K562 (cell line): Measurements from ENCODE around the gene FST. TPM values are rescaled to one million over a fixed set of nuclear protein-coding genes. Genes with fewer than 3 reads are reported as not detected.

Source experiments
- ATAC-seq: fragments of 200-7000 bp; cut with Tn5 transposase; 3 replicates; pipeline ENCODE4 v1.9.1; 2020; ENCODE audit warnings: moderate library complexity
- BruUV-seq: library from RNA; stranded (reverse); fragments of 400-500 nt; replicated peaks from 2 replicates; lab custom pipeline; 2021; lab: Mats Ljungman, UMichigan
- CTCF ChIA-PET: fragments of 300-600 bp; formaldehyde crosslinking; extraction: SDS; loops from one replicate; lab custom pipeline; 2021; ENCODE audit warnings: low intra/inter-chr PET ratio; lab: Yijun Ruan, JAX
- POLR2A ChIA-PET: fragments of 300-600, 350-650 bp; sonication (Branson Sonifier 250); formaldehyde crosslinking; extraction: SDS; loops from one replicate; lab custom pipeline; 2021; ENCODE audit warnings: antibody characterized with exemption, inconsistent platforms; lab: Yijun Ruan, JAX
- DNase-seq, 4 experiments: peaks; one replicate each; pipeline versions ENCODE4 v3.0.0 to v3.0.0-alpha.2; 2011 to 2018; ENCODE audit warnings: low spot score in 3 of 4, mixed read lengths in 3 of 4; ENCODE audit errors: extremely low read depth in 1 of 4
- FAIRE-seq: peaks from 2 replicates; lab custom pipeline; 2011; peaks lifted over from hg19 to GRCh38; lab: Jason Lieb, UNC
- H2AFZ ChIP-seq: 2 replicates; pipeline ENCODE4 v1.6.0; 2011; ENCODE audit warnings: low read depth, low read length, control low read depth, inconsistent platforms
- H3K27ac ChIP-seq: fragments of 200-600 bp; 3 replicates; pipeline ENCODE4 v1.8.0; 2011; ENCODE audit warnings: low read depth, mild to moderate bottlenecking, control low read depth, inconsistent platforms, low read length, moderate library complexity, mixed read lengths; ENCODE audit errors: extremely low read depth
- H3K27me3 ChIP-seq, 2 experiments: fragments of 300-600 bp in 1 of 2; 2 replicates in 1 of 2; 3 replicates in 1 of 2; pipeline versions ENCODE4 v1.6.0 to v1.8.0; 2011; ENCODE audit warnings: inconsistent platforms in 2 of 2, low read length in 2 of 2, mild to moderate bottlenecking in 1 of 2, mixed read lengths in 1 of 2, moderate library complexity in 1 of 2; ENCODE audit not compliant: control insufficient read depth in 2 of 2, insufficient read depth in 2 of 2
- H3K36me3 ChIP-seq: fragments of 300-600 bp; 3 replicates; pipeline ENCODE4 v1.8.0; 2011; ENCODE audit warnings: mild to moderate bottlenecking, low read length, inconsistent platforms; ENCODE audit not compliant: control insufficient read depth, insufficient read depth
- H3K4me1 ChIP-seq, 2 experiments: fragments of 200-600 bp in 1 of 2; replicated peaks in 1 of 2; 2 replicates in 1 of 2; 3 replicates in 1 of 2; pipeline versions ENCODE4 v1.5.1 to v1.8.0; 2011; ENCODE audit warnings: inconsistent platforms in 2 of 2, low read length in 2 of 2, mild to moderate bottlenecking in 1 of 2, mixed read lengths in 1 of 2, moderate library complexity in 1 of 2; ENCODE audit not compliant: control insufficient read depth in 2 of 2, insufficient read depth in 2 of 2
- H3K4me2 ChIP-seq: 2 replicates; pipeline ENCODE4 v1.6.1; 2011; ENCODE audit warnings: low read length, control low read depth, inconsistent platforms, mixed read lengths; ENCODE audit not compliant: insufficient read depth
- H3K4me3 ChIP-seq: fragments of 200-600 bp; sonication (generic), shearing (Covaris generic); 2 replicates; pipeline ENCODE4 v1.5.1; 2016; ENCODE audit warnings: control low read depth, inconsistent platforms
- H3K79me2 ChIP-seq: fragments of 200-600 bp; 3 replicates; pipeline ENCODE4 v1.8.0; 2011; ENCODE audit warnings: low read length, inconsistent platforms; ENCODE audit not compliant: control insufficient read depth, insufficient read depth
- H3K9ac ChIP-seq, 2 experiments: 2 replicates each; pipeline versions ENCODE4 v1.6.0 to v1.6.1; 2011; ENCODE audit warnings: low read depth in 2 of 2, low read length in 2 of 2, control low read depth in 1 of 2, inconsistent platforms in 1 of 2, mild to moderate bottlenecking in 1 of 2, mixed read lengths in 1 of 2; ENCODE audit not compliant: insufficient read depth in 1 of 2
- H3K9me1 ChIP-seq: one replicate; pipeline ENCODE4 v1.6.0; 2011; ENCODE audit warnings: inconsistent platforms, mild to moderate bottlenecking, low read length, moderate library complexity; ENCODE audit not compliant: control insufficient read depth, insufficient read depth
- H3K9me3 ChIP-seq: replicated peaks from 2 replicates; pipeline ENCODE4 v1.5.1; 2011; ENCODE audit warnings: low read depth, low read length, inconsistent platforms; ENCODE audit not compliant: control insufficient read depth, insufficient read depth
- H4K20me1 ChIP-seq: replicated peaks from 2 replicates; pipeline ENCODE4 v1.6.1; 2011; ENCODE audit warnings: low read length, inconsistent platforms, mixed read lengths; ENCODE audit not compliant: control insufficient read depth, insufficient read depth
- CHCHD3 ChIP-seq: fragments of 250-450 bp; sonication (Bioruptor Pico); IDR thresholded peaks from 2 replicates; pipeline ENCODE4 v2.1.2; 2022; ENCODE audit warnings: mild to moderate bottlenecking
- JUNB ChIP-seq: fragments of 450-650 bp; formaldehyde crosslinking; conservative IDR thresholded peaks from 2 replicates; pipeline ENCODE4 v1.4.0; 2020; ENCODE audit warnings: mild to moderate bottlenecking
- SNIP1 ChIP-seq: fragments of 450-650 bp; IDR thresholded peaks from 2 replicates; pipeline ENCODE4 v1.7.1; 2017; ENCODE audit warnings: low read depth, mild to moderate bottlenecking
- WGBS: fragments of 100-300 bp; shearing (Covaris generic); methylation state at CpG from one replicate; pipeline ENCODE4 v1.1.6; 2016; ENCODE audit warnings: low coverage, mixed read lengths; ENCODE audit not compliant: insufficient coverage; ENCODE audit errors: missing lambda C conversion rate; 5-methylcytosine and 5-hydroxymethylcytosine counted together
- in situ Hi-C: fragments of 300-500 bp; cut with MboI; formaldehyde crosslinking; loops from 4 replicates; pipeline ENCODE4 v1.15.0; 2018; ENCODE audit warnings: inconsistent platforms, mixed read lengths
- intact Hi-C: fragments of 100-400 bp; cut with micrococcal nuclease; formaldehyde crosslinking; loops from 2 replicates; pipeline ENCODE4 v1.14.2; 2022
- polyA plus RNA-seq, 8 experiments: library from polyadenylated mRNA; depleted of rRNA in 4 of 8; stranded (reverse) in 5 of 8; unstranded in 3 of 8; fragments of >200 nt; fragmentation: Nextera tagmentation in 2 of 8; fragmentation: Illumina TruSeq in 1 of 8; extraction: Ambion mirVana in 2 of 8; extraction: Trizol in 1 of 8; gene quantifications; 2 replicates each; pipeline versions ENCODE4 v1.2.1 to v1.2.3, GENCODE V29; 2011 to 2014; ENCODE audit warnings: inconsistent platforms in 1 of 8, missing spikeins in 1 of 8
- total RNA-seq, 7 experiments: library from RNA; depleted of rRNA in 6 of 7; stranded (reverse); fragments of >200 nt in 6 of 7; fragmentation: Illumina TruSeq in 2 of 7; extraction: Trizol in 2 of 7; gene quantifications; 2 replicates each; pipeline versions ENCODE4 v1.2.1 to v1.2.3, GENCODE V29; 2011 to 2021; ENCODE audit warnings: low replicate concordance in 1 of 7
- TF ChIP-seq, protein P1 (sequence below): IDR thresholded peaks from 2 replicates; pipeline ENCODE4 v1.6.1; 2012; ENCODE audit warnings: low read depth, low read length, improper control_type of control experiment, borderline replicate concordance

FST gene
- total and polyA plus RNA-seq, 9 of the 15 experiments (the other 6 are each of a cell fraction or from before 2014, with no cell fraction given): 0.03 to 0.27 TPM; not detected in 7

GRCh38 chr5:53512539-53512938 lies 32.1 kb downstream of the FST start:
- no peak overlapping the region for H3K27ac ChIP-seq
- no peak for FAIRE-seq
- POLR2A ChIA-PET: no interaction called here
- H3K4me3 ChIP-seq: no peak overlapping the region
- BruUV-seq: no TSS peak
- no peaks in the 10 kb centered on the region; the same call in 1 of the 2 replicates for H3K9me3 ChIP-seq
- H3K4me1 ChIP-seq: no peaks in the 10 kb centered on the region
- TF ChIP-seq SNIP1 (no peak), CHCHD3 (CRISPR knock-in tag) (no peak)
- TF ChIP-seq, protein P1, sequence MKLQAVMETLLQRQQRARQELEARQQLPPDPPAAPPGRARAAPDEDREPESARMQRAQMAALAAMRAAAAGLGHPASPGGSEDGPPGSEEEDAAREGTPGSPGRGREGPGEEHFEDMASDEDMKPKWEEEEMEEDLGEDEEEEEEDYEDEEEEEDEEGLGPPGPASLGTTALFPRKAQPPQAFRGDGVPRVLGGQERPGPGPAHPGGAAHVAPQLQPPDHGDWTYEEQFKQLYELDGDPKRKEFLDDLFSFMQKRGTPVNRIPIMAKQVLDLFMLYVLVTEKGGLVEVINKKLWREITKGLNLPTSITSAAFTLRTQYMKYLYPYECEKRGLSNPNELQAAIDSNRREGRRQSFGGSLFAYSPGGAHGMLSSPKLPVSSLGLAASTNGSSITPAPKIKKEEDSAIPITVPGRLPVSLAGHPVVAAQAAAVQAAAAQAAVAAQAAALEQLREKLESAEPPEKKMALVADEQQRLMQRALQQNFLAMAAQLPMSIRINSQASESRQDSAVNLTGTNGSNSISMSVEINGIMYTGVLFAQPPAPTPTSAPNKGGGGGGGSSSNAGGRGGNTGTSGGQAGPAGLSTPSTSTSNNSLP: no peak
- TF ChIP-seq, all 486 proteins: peak for 0
- in situ Hi-C loops: no loop called here
- no peaks in the 10 kb centered on the region for H4K20me1 ChIP-seq
- H3K36me3 ChIP-seq: no peaks in the 10 kb centered on the region
- no peak for DNase-seq
- intact Hi-C loops: no loop called here
- no peaks in the 10 kb centered on the region; a peak in 1 of 5 replicates for H3K27me3 ChIP-seq
- no peaks in the 10 kb centered on the region for H3K9me1 ChIP-seq
- H2AFZ ChIP-seq: no peak overlapping the region
- no peak overlapping the region for H3K4me2 ChIP-seq
- H3K9ac ChIP-seq: no peak overlapping the region
- ATAC-seq: no peak
- CTCF ChIA-PET: no interaction called here
- no peaks in the 10 kb centered on the region for H3K79me2 ChIP-seq

GRCh38 chr5:53515988-53516387 lies 35.6 kb downstream of the FST start:
- no peak for DNase-seq
- H2AFZ ChIP-seq: no peak overlapping the region
- no peaks in the 10 kb centered on the region for H3K36me3 ChIP-seq
- in situ Hi-C loops (no loop called here), intact Hi-C loops (no loop called here)
- H3K9me1 ChIP-seq: no peaks in the 10 kb centered on the region
- no peak for ATAC-seq
- H3K4me2 ChIP-seq: no peak overlapping the region
- 29% methylated on average over 6 of the region's 6 CpGs for WGBS
- no peak for TF ChIP-seq JUNB (CRISPR knock-in tag)
- TF ChIP-seq, all 486 proteins: peak for 0
- Histone ChIP-seq H3K4me1 (no peaks in the 10 kb centered on the region), H3K27ac (no peak overlapping the region), H3K9ac (no peak overlapping the region), H4K20me1 (no peaks in the 10 kb centered on the region), H3K27me3 (no peaks in the 10 kb centered on the region; a peak in 1 of 5 replicates), H3K4me3 (no peak overlapping the region), H3K9me3 (no peaks in the 10 kb centered on the region), H3K79me2 (no peaks in the 10 kb centered on the region)
- POLR2A ChIA-PET: no interaction called here
- CTCF ChIA-PET: no interaction called here
- BruUV-seq: no TSS peak
- FAIRE-seq: no peak
